WTC11 (cell line): Measurements from ENCODE around the gene FHAD1. TPM values are rescaled to one million over a fixed set of nuclear protein-coding genes. Genes with fewer than 3 reads are reported as not detected.

Source experiments
- ATAC-seq: fragments of 200-7000 bp; cut with Tn5 transposase; 2 replicates; pipeline ENCODE4 v1.10.0; 2021; ENCODE audit warnings: mild to moderate bottlenecking, moderate library complexity
- CTCF ChIA-PET: fragments of 300-600 bp; sonication (Branson Sonifier 250); formaldehyde crosslinking; loops from one replicate; lab custom pipeline; 2021; ENCODE audit warnings: antibody characterized with exemption; lab: Charles Lee
- POLR2A ChIA-PET: fragments of 350-600 bp; sonication (Branson Sonifier 250); formaldehyde crosslinking; loops from one replicate; lab custom pipeline; 2021; ENCODE audit warnings: antibody characterized with exemption; lab: Charles Lee
- DNase-seq: peaks from one replicate; pipeline ENCODE4 v3.0.0; 2021; ENCODE audit warnings: low spot score
- H3K27ac Mint-ChIP-seq: 2 replicates; pipeline ENCODE4 v1.8.0; 2021; ENCODE audit warnings: mixed read lengths
- H3K27me3 Mint-ChIP-seq: 2 replicates; pipeline ENCODE4 v1.8.0; 2021; ENCODE audit warnings: low read depth, mild to moderate bottlenecking, moderate library complexity, mixed read lengths
- H3K36me3 Mint-ChIP-seq: 2 replicates; pipeline ENCODE4 v1.8.0; 2021; ENCODE audit warnings: mixed read lengths
- H3K4me1 Mint-ChIP-seq: 2 replicates; pipeline ENCODE4 v1.8.0; 2022; ENCODE audit warnings: mixed read lengths
- H3K4me3 Mint-ChIP-seq: 2 replicates; pipeline ENCODE4 v1.8.0; 2021; ENCODE audit warnings: mild to moderate bottlenecking, moderate library complexity, mixed read lengths
- H3K9me3 Mint-ChIP-seq: 2 replicates; pipeline ENCODE4 v1.8.0; 2021; ENCODE audit warnings: mixed read lengths
- CREB1 ChIP-seq: sonication (generic); formaldehyde crosslinking; IDR thresholded peaks from 2 replicates; pipeline ENCODE4 v1.8.0; 2023; ENCODE audit warnings: mild to moderate bottlenecking, missing genetic modification reagents
- FOXK1 ChIP-seq: sonication (generic); formaldehyde crosslinking; IDR thresholded peaks from 2 replicates; pipeline ENCODE4 v1.8.0; 2022; ENCODE audit warnings: mild to moderate bottlenecking, moderate library complexity, missing genetic modification reagents
- HMGA2 ChIP-seq: fragments of 250-450 bp; sonication (Bioruptor Pico); IDR thresholded peaks from 2 replicates; pipeline ENCODE4 v1.4.0; 2021; ENCODE audit warnings: mild to moderate bottlenecking, moderate library complexity
- NFYB ChIP-seq: sonication (generic); formaldehyde crosslinking; conservative IDR thresholded peaks from 2 replicates; pipeline ENCODE4 v1.8.0; 2022; ENCODE audit warnings: low read depth, missing genetic modification reagents
- RELA ChIP-seq: sonication (generic); formaldehyde crosslinking; IDR thresholded peaks from 2 replicates; pipeline ENCODE4 v1.8.1; 2022; ENCODE audit warnings: missing genetic modification reagents, mild to moderate bottlenecking, borderline replicate concordance
- SP1 ChIP-seq: sonication (generic); formaldehyde crosslinking; conservative IDR thresholded peaks from 2 replicates; pipeline ENCODE4 v1.8.1; 2022; ENCODE audit warnings: missing genetic modification reagents
- TEAD4 ChIP-seq: sonication (generic); formaldehyde crosslinking; IDR thresholded peaks from 2 replicates; pipeline ENCODE4 v1.8.0; 2022; ENCODE audit warnings: mild to moderate bottlenecking, missing genetic modification reagents
- ZNF423 ChIP-seq: fragments of 250-450 bp; sonication (Bioruptor Pico); IDR thresholded peaks from 2 replicates; pipeline ENCODE4 v2.1.2; 2022; ENCODE audit warnings: mild to moderate bottlenecking, moderate library complexity
- total RNA-seq: library from RNA; stranded (reverse); gene quantifications from 3 replicates; pipeline ENCODE4 v1.2.3, GENCODE V29; 2021
- TF ChIP-seq, protein P1 (sequence below): sonication (generic); formaldehyde crosslinking; conservative IDR thresholded peaks from 2 replicates; pipeline ENCODE4 v1.8.1; 2023; ENCODE audit warnings: mild to moderate bottlenecking, low read depth, missing genetic modification reagents, moderate library complexity
- TF ChIP-seq, protein P2 (sequence below): sonication (generic); formaldehyde crosslinking; IDR thresholded peaks from 2 replicates; pipeline ENCODE4 v1.8.0; 2022; ENCODE audit warnings: mild to moderate bottlenecking, missing genetic modification reagents
- TF ChIP-seq, protein P3 (sequence below): sonication (generic); formaldehyde crosslinking; IDR thresholded peaks from 2 replicates; pipeline ENCODE4 v1.8.0; 2022; ENCODE audit warnings: missing genetic modification reagents
- TF ChIP-seq, protein P4 (sequence below): sonication (generic); formaldehyde crosslinking; IDR thresholded peaks from 2 replicates; pipeline ENCODE4 v1.8.0; 2023; ENCODE audit warnings: missing genetic modification reagents
- TF ChIP-seq, protein P5 (sequence below): sonication (generic); formaldehyde crosslinking; IDR thresholded peaks from 2 replicates; pipeline ENCODE4 v1.8.1; 2023; ENCODE audit warnings: mild to moderate bottlenecking, missing genetic modification reagents, moderate library complexity
- TF ChIP-seq, protein P6 (sequence below): sonication (generic); formaldehyde crosslinking; conservative IDR thresholded peaks from 2 replicates; pipeline ENCODE4 v1.8.1; 2022; ENCODE audit warnings: mild to moderate bottlenecking, missing genetic modification reagents
- TF ChIP-seq, protein P7 (sequence below): sonication (generic); formaldehyde crosslinking; IDR thresholded peaks from 2 replicates; pipeline ENCODE4 v1.8.1; 2022; ENCODE audit warnings: mild to moderate bottlenecking, moderate library complexity, missing genetic modification reagents
- TF ChIP-seq, protein P8 (sequence below): fragments of 250-450 bp; sonication (Bioruptor Pico); IDR thresholded peaks from 2 replicates; pipeline ENCODE4 v1.9.0; 2021; ENCODE audit warnings: mild to moderate bottlenecking, borderline replicate concordance

Gene FHAD1
- total RNA-seq, 1 experiment from 2014 or later = 3.0 TPM

DNA sequence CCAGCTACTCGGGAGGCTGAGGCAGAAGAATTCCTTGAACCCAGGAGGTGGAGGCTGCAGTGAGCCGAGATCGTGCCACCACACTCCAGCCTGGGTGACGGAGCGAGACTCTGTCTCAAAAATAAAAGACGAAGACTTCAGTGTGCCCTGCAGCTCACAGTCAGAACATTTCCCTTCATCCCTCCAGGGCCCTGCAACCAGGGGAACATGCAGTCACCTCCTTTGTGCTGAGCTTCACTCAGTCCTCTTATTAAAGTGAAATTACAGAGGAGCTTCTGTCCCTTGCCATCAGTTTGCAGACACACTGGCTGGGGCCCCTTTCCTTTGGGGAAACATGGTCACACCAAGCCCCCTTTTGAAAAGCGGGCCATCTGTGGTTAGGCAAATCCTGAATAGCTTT lies 24.2 kb downstream of the FHAD1 start:
- H3K9me3 Mint-ChIP-seq = no peaks in the 10 kb centered on the region; the same call in 1 of the 2 replicates
- TF ChIP-seq ZNF423 = no peak
- TF ChIP-seq NFYB = no peak
- TF ChIP-seq, protein P1, sequence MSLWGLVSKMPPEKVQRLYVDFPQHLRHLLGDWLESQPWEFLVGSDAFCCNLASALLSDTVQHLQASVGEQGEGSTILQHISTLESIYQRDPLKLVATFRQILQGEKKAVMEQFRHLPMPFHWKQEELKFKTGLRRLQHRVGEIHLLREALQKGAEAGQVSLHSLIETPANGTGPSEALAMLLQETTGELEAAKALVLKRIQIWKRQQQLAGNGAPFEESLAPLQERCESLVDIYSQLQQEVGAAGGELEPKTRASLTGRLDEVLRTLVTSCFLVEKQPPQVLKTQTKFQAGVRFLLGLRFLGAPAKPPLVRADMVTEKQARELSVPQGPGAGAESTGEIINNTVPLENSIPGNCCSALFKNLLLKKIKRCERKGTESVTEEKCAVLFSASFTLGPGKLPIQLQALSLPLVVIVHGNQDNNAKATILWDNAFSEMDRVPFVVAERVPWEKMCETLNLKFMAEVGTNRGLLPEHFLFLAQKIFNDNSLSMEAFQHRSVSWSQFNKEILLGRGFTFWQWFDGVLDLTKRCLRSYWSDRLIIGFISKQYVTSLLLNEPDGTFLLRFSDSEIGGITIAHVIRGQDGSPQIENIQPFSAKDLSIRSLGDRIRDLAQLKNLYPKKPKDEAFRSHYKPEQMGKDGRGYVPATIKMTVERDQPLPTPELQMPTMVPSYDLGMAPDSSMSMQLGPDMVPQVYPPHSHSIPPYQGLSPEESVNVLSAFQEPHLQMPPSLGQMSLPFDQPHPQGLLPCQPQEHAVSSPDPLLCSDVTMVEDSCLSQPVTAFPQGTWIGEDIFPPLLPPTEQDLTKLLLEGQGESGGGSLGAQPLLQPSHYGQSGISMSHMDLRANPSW (CRISPR knock-in tag) = no peak
- no peak for TF ChIP-seq HMGA2
- TF ChIP-seq, protein P2, sequence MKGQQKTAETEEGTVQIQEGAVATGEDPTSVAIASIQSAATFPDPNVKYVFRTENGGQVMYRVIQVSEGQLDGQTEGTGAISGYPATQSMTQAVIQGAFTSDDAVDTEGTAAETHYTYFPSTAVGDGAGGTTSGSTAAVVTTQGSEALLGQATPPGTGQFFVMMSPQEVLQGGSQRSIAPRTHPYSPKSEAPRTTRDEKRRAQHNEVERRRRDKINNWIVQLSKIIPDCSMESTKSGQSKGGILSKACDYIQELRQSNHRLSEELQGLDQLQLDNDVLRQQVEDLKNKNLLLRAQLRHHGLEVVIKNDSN (CRISPR knock-in tag) = no peak
- TF ChIP-seq, protein P3, sequence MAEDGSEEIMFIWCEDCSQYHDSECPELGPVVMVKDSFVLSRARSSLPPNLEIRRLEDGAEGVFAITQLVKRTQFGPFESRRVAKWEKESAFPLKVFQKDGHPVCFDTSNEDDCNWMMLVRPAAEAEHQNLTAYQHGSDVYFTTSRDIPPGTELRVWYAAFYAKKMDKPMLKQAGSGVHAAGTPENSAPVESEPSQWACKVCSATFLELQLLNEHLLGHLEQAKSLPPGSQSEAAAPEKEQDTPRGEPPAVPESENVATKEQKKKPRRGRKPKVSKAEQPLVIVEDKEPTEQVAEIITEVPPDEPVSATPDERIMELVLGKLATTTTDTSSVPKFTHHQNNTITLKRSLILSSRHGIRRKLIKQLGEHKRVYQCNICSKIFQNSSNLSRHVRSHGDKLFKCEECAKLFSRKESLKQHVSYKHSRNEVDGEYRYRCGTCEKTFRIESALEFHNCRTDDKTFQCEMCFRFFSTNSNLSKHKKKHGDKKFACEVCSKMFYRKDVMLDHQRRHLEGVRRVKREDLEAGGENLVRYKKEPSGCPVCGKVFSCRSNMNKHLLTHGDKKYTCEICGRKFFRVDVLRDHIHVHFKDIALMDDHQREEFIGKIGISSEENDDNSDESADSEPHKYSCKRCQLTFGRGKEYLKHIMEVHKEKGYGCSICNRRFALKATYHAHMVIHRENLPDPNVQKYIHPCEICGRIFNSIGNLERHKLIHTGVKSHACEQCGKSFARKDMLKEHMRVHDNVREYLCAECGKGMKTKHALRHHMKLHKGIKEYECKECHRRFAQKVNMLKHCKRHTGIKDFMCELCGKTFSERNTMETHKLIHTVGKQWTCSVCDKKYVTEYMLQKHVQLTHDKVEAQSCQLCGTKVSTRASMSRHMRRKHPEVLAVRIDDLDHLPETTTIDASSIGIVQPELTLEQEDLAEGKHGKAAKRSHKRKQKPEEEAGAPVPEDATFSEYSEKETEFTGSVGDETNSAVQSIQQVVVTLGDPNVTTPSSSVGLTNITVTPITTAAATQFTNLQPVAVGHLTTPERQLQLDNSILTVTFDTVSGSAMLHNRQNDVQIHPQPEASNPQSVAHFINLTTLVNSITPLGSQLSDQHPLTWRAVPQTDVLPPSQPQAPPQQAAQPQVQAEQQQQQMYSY = no peak
- TF ChIP-seq, protein P4, sequence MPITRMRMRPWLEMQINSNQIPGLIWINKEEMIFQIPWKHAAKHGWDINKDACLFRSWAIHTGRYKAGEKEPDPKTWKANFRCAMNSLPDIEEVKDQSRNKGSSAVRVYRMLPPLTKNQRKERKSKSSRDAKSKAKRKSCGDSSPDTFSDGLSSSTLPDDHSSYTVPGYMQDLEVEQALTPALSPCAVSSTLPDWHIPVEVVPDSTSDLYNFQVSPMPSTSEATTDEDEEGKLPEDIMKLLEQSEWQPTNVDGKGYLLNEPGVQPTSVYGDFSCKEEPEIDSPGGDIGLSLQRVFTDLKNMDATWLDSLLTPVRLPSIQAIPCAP (CRISPR knock-in tag) = no peak
- TF ChIP-seq, protein P5, sequence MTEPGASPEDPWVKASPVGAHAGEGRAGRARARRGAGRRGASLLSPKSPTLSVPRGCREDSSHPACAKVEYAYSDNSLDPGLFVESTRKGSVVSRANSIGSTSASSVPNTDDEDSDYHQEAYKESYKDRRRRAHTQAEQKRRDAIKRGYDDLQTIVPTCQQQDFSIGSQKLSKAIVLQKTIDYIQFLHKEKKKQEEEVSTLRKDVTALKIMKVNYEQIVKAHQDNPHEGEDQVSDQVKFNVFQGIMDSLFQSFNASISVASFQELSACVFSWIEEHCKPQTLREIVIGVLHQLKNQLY = no peak
- TF ChIP-seq, protein P6, sequence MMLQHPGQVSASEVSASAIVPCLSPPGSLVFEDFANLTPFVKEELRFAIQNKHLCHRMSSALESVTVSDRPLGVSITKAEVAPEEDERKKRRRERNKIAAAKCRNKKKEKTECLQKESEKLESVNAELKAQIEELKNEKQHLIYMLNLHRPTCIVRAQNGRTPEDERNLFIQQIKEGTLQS = no peak
- no peak for TF ChIP-seq FOXK1 (CRISPR knock-in tag)
- no peak for TF ChIP-seq CREB1
- TF ChIP-seq, protein P7, sequence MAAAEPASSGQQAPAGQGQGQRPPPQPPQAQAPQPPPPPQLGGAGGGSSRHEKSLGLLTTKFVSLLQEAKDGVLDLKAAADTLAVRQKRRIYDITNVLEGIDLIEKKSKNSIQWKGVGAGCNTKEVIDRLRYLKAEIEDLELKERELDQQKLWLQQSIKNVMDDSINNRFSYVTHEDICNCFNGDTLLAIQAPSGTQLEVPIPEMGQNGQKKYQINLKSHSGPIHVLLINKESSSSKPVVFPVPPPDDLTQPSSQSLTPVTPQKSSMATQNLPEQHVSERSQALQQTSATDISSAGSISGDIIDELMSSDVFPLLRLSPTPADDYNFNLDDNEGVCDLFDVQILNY (CRISPR knock-in tag) = no peak
- ChIA-PET POLR2A (no interaction called here), CTCF (interaction anchor here (0.6 to 4.4 kb wide), 8 partner anchors 10 to 224 kb away, joined by 3 to 60 read pairs (median 6); partner anchors contain the start of gene TMEM51)
- H3K4me3 Mint-ChIP-seq = no peak overlapping the region
- no peak for DNase-seq
- peaks cover 9% of the 10 kb centered on the region for H3K4me1 Mint-ChIP-seq
- no peaks in the 10 kb centered on the region for H3K36me3 Mint-ChIP-seq
- H3K27me3 Mint-ChIP-seq = peaks cover 6% of the 10 kb centered on the region
- H3K27ac Mint-ChIP-seq = no peak overlapping the region
- no peak for ATAC-seq

DNA sequence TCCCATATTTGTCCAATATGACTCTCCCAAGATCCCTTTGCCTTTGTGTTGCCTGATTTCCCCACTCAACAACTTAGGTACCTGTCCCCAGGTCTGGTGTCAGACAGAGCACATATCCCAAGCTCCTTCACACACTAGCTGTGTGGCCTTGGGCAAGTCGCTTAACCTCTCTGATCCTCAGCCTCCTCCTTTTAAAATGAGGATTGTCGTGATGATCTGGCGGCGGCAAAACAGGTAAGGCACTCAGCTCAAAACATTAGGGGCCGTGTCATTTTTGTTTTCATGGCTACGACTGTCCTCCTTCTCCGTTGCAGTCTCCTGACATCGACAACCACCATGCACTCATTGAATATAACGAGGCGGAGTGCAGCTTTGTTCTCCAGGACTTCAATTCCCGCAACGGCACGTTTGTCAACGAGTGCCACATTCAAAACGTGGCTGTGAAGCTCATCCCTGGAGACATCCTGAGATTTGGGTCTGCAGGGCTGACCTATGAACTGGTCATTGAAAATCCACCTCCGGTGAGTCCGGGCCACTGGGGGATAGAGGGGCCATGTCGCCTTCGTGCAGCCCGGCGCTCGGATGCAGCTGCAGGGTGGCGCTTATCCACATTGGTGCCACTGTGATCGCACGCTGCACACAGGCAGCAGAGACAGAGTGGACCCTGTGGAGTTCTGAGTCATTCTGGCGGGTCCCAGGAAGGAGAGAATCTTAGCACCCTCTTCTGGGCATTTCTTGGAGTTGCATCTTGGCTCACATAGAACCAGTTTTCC lies 25.2 kb downstream of the FHAD1 start:
- Mint-ChIP-seq H3K4me1 (peaks cover 9% of the 10 kb centered on the region), H3K9me3 (no peaks in the 10 kb centered on the region; the same call in 1 of the 2 replicates), H3K36me3 (no peaks in the 10 kb centered on the region), H3K4me3 (peak overlapping the region; percentile 49), H3K27me3 (peaks cover 6% of the 10 kb centered on the region), H3K27ac (no peak overlapping the region)
- DNase-seq (peak; percentile 69), ATAC-seq (peak; percentile 99)
- ChIA-PET CTCF (interaction anchor here (0.7 to 4.4 kb wide), 28 partner anchors 10 to 239 kb away, joined by 3 to 60 read pairs (median 5); partner anchors contain the start of gene TMEM51), POLR2A (interaction anchor here (0.5 to 1.1 kb wide), 2 partner anchors 107 to 144 kb away, joined by 4 to 9 read pairs; no protein-coding TSS in a partner anchor)
- TF ChIP-seq CREB1 (no peak), RELA (no peak), SP1 (CRISPR knock-in tag) (no peak; the same call in 1 of the 2 replicates), HMGA2 (no peak), TEAD4 (CRISPR knock-in tag) (no peak)
- TF ChIP-seq, protein P8, sequence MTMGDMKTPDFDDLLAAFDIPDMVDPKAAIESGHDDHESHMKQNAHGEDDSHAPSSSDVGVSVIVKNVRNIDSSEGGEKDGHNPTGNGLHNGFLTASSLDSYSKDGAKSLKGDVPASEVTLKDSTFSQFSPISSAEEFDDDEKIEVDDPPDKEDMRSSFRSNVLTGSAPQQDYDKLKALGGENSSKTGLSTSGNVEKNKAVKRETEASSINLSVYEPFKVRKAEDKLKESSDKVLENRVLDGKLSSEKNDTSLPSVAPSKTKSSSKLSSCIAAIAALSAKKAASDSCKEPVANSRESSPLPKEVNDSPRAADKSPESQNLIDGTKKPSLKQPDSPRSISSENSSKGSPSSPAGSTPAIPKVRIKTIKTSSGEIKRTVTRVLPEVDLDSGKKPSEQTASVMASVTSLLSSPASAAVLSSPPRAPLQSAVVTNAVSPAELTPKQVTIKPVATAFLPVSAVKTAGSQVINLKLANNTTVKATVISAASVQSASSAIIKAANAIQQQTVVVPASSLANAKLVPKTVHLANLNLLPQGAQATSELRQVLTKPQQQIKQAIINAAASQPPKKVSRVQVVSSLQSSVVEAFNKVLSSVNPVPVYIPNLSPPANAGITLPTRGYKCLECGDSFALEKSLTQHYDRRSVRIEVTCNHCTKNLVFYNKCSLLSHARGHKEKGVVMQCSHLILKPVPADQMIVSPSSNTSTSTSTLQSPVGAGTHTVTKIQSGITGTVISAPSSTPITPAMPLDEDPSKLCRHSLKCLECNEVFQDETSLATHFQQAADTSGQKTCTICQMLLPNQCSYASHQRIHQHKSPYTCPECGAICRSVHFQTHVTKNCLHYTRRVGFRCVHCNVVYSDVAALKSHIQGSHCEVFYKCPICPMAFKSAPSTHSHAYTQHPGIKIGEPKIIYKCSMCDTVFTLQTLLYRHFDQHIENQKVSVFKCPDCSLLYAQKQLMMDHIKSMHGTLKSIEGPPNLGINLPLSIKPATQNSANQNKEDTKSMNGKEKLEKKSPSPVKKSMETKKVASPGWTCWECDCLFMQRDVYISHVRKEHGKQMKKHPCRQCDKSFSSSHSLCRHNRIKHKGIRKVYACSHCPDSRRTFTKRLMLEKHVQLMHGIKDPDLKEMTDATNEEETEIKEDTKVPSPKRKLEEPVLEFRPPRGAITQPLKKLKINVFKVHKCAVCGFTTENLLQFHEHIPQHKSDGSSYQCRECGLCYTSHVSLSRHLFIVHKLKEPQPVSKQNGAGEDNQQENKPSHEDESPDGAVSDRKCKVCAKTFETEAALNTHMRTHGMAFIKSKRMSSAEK (CRISPR knock-in tag) = no peak
